Activated T-cell treated with anti-CD3 and anti-CD28 coated beads, Interleukin-2, amount 50 U/mL, for 4 hours (primary cell): ENCODE measurements around the gene SFMBT2. TPM values are rescaled to one million over a fixed set of nuclear protein-coding genes. Genes with fewer than 3 reads are reported as not detected.
"Not testable (repeated sequence)": the region's sequence is repeated elsewhere in the genome, so short reads cannot be mapped to it uniquely, and the experiment has no call there.

Experiments used
- ATAC-seq, 2 donors: fragments of 200-7000 bp; cut with Tn5 transposase; one replicate each; pipeline ENCODE4 v1.10.0; 2021
- DNase-seq: peaks from one replicate; pipeline ENCODE4 v3.0.0-alpha.2; 2020
- H3K27me3 Mint-ChIP-seq: one replicate; pipeline ENCODE4 v1.8.0; 2021; ENCODE audit warnings: low read depth, mixed read lengths
- H3K36me3 Mint-ChIP-seq: one replicate; pipeline ENCODE4 v1.8.0; 2022; ENCODE audit warnings: mixed read lengths; ENCODE audit not compliant: insufficient read depth
- H3K4me1 Mint-ChIP-seq: one replicate; pipeline ENCODE4 v1.8.0; 2021; ENCODE audit warnings: low read depth, mixed read lengths
- H3K4me3 Mint-ChIP-seq: one replicate; pipeline ENCODE4 v1.8.0; 2021; ENCODE audit warnings: mild to moderate bottlenecking, moderate library complexity, mixed read lengths
- H3K9me3 Mint-ChIP-seq: one replicate; pipeline ENCODE4 v1.8.0; 2021; ENCODE audit warnings: mixed read lengths
- total RNA-seq, 3 donors: library from RNA; stranded (reverse); gene quantifications; one replicate each; pipeline ENCODE4 v1.2.1, GENCODE V29; 2021

The SFMBT2 gene
- total RNA-seq, 3 donors from 2014 or later: 16.4 to 22.0 (median 20.6) TPM

GRCh38 chr10:7320072-7320471 lies 90.8 kb downstream of the SFMBT2 start:
- no peaks in the 10 kb centered on the region for H3K27me3 Mint-ChIP-seq
- ATAC-seq: no peak
- peaks cover 58% of the 10 kb centered on the region for H3K4me1 Mint-ChIP-seq
- H3K36me3 Mint-ChIP-seq: peaks cover 36% of the 10 kb centered on the region
- no peak overlapping the region for H3K4me3 Mint-ChIP-seq
- DNase-seq: no peak
- H3K9me3 Mint-ChIP-seq: peaks cover 11% of the 10 kb centered on the region

- Mint-ChIP-seq H3K27me3 (no peaks in the 10 kb centered on the region), H3K4me1 (peaks cover 62% of the 10 kb centered on the region), H3K9me3 (peaks cover 11% of the 10 kb centered on the region), H3K4me3 (peak overlapping the region; percentile 22), H3K36me3 (peaks cover 36% of the 10 kb centered on the region)
- DNase-seq (no peak), ATAC-seq (no peak)
These were observed 91.2 kb downstream of the SFMBT2 start for GRCh38 chr10:7319632-7320031.

- H3K27me3 Mint-ChIP-seq: no peaks in the 10 kb centered on the region
- H3K4me1 Mint-ChIP-seq: peaks cover 70% of the 10 kb centered on the region
- peaks cover 5% of the 10 kb centered on the region for H3K9me3 Mint-ChIP-seq
- DNase-seq (no peak), ATAC-seq (no peak)
- peak overlapping the region; percentile 48 for H3K4me3 Mint-ChIP-seq
- H3K36me3 Mint-ChIP-seq: peaks cover 28% of the 10 kb centered on the region
These were observed 92.0 kb downstream of the SFMBT2 start for GRCh38 chr10:7318836-7319235.

GRCh38 chr10:7317786-7318446 lies 92.9 kb downstream of the SFMBT2 start:
- DNase-seq (no peak), ATAC-seq (no peak)
- H3K27me3 Mint-ChIP-seq: no peaks in the 10 kb centered on the region
- peaks cover 76% of the 10 kb centered on the region for H3K4me1 Mint-ChIP-seq
- H3K9me3 Mint-ChIP-seq: peaks cover 5% of the 10 kb centered on the region
- no peak overlapping the region for H3K4me3 Mint-ChIP-seq
- peaks cover 28% of the 10 kb centered on the region for H3K36me3 Mint-ChIP-seq

GRCh38 chr10:7316839-7317238 lies 94.0 kb downstream of the SFMBT2 start:
- H3K4me3 Mint-ChIP-seq: no peak overlapping the region
- no peaks in the 10 kb centered on the region for H3K9me3 Mint-ChIP-seq
- peaks cover 78% of the 10 kb centered on the region for H3K4me1 Mint-ChIP-seq
- ATAC-seq: no peak
- H3K27me3 Mint-ChIP-seq: no peaks in the 10 kb centered on the region
- DNase-seq: no peak
- peaks cover 27% of the 10 kb centered on the region for H3K36me3 Mint-ChIP-seq

- H3K36me3 Mint-ChIP-seq: peaks cover 22% of the 10 kb centered on the region
- DNase-seq (no peak), ATAC-seq (no peak)
- no peaks in the 10 kb centered on the region for H3K9me3 Mint-ChIP-seq
- peaks cover 83% of the 10 kb centered on the region for H3K4me1 Mint-ChIP-seq
- no peaks in the 10 kb centered on the region for H3K27me3 Mint-ChIP-seq
- no peak overlapping the region for H3K4me3 Mint-ChIP-seq
These were observed 94.9 kb downstream of the SFMBT2 start for GRCh38 chr10:7315906-7316305.

- ATAC-seq (peak; percentile 40 to 65), DNase-seq (no peak)
- Mint-ChIP-seq H3K9me3 (no peaks in the 10 kb centered on the region), H3K36me3 (peaks cover 15% of the 10 kb centered on the region), H3K4me3 (no peak overlapping the region), H3K4me1 (peaks cover 66% of the 10 kb centered on the region), H3K27me3 (no peaks in the 10 kb centered on the region)
These were observed 96.7 kb downstream of the SFMBT2 start for GRCh38 chr10:7314170-7314569.

GRCh38 chr10:7312488-7312857 lies 98.4 kb downstream of the SFMBT2 start:
- no peak overlapping the region for H3K4me3 Mint-ChIP-seq
- DNase-seq (no peak), ATAC-seq (no peak)
- peaks cover 61% of the 10 kb centered on the region for H3K4me1 Mint-ChIP-seq
- H3K27me3 Mint-ChIP-seq: no peaks in the 10 kb centered on the region
- H3K9me3 Mint-ChIP-seq: no peaks in the 10 kb centered on the region
- H3K36me3 Mint-ChIP-seq: peaks cover 20% of the 10 kb centered on the region

GRCh38 chr10:7311850-7312487 lies 98.9 kb downstream of the SFMBT2 start:
- not testable (repeated sequence) for H3K9me3 Mint-ChIP-seq, ATAC-seq, H3K4me3 Mint-ChIP-seq, H3K27me3 Mint-ChIP-seq, DNase-seq
- H3K36me3 Mint-ChIP-seq: peaks cover 24% of the 10 kb centered on the region
- peaks cover 61% of the 10 kb centered on the region for H3K4me1 Mint-ChIP-seq

- peaks cover 22% of the 10 kb centered on the region for H3K36me3 Mint-ChIP-seq
- H3K27me3 Mint-ChIP-seq: no peaks in the 10 kb centered on the region
- no peak for DNase-seq
- ATAC-seq: no peak
- no peak overlapping the region for H3K4me3 Mint-ChIP-seq
- no peaks in the 10 kb centered on the region for H3K9me3 Mint-ChIP-seq
- H3K4me1 Mint-ChIP-seq: peaks cover 55% of the 10 kb centered on the region
These were observed 99.5 kb downstream of the SFMBT2 start for GRCh38 chr10:7311218-7311849.

- no peaks in the 10 kb centered on the region for H3K9me3 Mint-ChIP-seq
- peaks cover 13% of the 10 kb centered on the region for H3K36me3 Mint-ChIP-seq
- no peak for DNase-seq
- peaks cover 46% of the 10 kb centered on the region for H3K4me1 Mint-ChIP-seq
- H3K27me3 Mint-ChIP-seq: no peaks in the 10 kb centered on the region
- H3K4me3 Mint-ChIP-seq: no peak overlapping the region
- no peak for ATAC-seq
These were observed 100.8 kb downstream of the SFMBT2 start for GRCh38 chr10:7310076-7310475.

- H3K9me3 Mint-ChIP-seq: no peaks in the 10 kb centered on the region
These were observed 102.0 kb downstream of the SFMBT2 start for GRCh38 chr10:7308826-7309225.

GRCh38 chr10:7306616-7307015 lies 104.2 kb downstream of the SFMBT2 start:
- Mint-ChIP-seq H3K36me3 (peaks cover 12% of the 10 kb centered on the region), H3K9me3 (no peaks in the 10 kb centered on the region), H3K4me3 (no peak overlapping the region), H3K27me3 (no peaks in the 10 kb centered on the region), H3K4me1 (peaks cover 55% of the 10 kb centered on the region)
- no peak for DNase-seq
- no peak for ATAC-seq

More at GRCh38 chr10:7308826-7309225, 102.0 kb downstream of the SFMBT2 start:
- Mint-ChIP-seq H3K27me3 (no peaks in the 10 kb centered on the region), H3K4me3 (no peak overlapping the region), H3K4me1 (peaks cover 46% of the 10 kb centered on the region), H3K36me3 (peaks cover 13% of the 10 kb centered on the region)
- no peak for DNase-seq
- ATAC-seq: no peak

- no peaks in the 10 kb centered on the region for H3K27me3 Mint-ChIP-seq
- peaks cover 12% of the 10 kb centered on the region for H3K36me3 Mint-ChIP-seq
- no peak for ATAC-seq
- no peak for DNase-seq
- no peaks in the 10 kb centered on the region for H3K9me3 Mint-ChIP-seq
- H3K4me3 Mint-ChIP-seq: no peak overlapping the region
- H3K4me1 Mint-ChIP-seq: peaks cover 52% of the 10 kb centered on the region
These were observed 104.7 kb downstream of the SFMBT2 start for GRCh38 chr10:7306147-7306546.

- ATAC-seq: no peak
- no peaks in the 10 kb centered on the region for H3K9me3 Mint-ChIP-seq
- H3K4me3 Mint-ChIP-seq: no peak overlapping the region
- H3K36me3 Mint-ChIP-seq: peaks cover 17% of the 10 kb centered on the region
- DNase-seq: no peak
- H3K4me1 Mint-ChIP-seq: peaks cover 59% of the 10 kb centered on the region
- no peaks in the 10 kb centered on the region for H3K27me3 Mint-ChIP-seq
These were observed 105.8 kb downstream of the SFMBT2 start for GRCh38 chr10:7305053-7305452.
